Effector CD4-positive, alpha-beta T cell (primary cell): ENCODE results near the gene GARNL3.

Experiments used
- DNase-seq: peaks from one replicate; pipeline ENCODE4 v3.0.0-alpha.2; 2020

GARNL3 gene

DNA sequence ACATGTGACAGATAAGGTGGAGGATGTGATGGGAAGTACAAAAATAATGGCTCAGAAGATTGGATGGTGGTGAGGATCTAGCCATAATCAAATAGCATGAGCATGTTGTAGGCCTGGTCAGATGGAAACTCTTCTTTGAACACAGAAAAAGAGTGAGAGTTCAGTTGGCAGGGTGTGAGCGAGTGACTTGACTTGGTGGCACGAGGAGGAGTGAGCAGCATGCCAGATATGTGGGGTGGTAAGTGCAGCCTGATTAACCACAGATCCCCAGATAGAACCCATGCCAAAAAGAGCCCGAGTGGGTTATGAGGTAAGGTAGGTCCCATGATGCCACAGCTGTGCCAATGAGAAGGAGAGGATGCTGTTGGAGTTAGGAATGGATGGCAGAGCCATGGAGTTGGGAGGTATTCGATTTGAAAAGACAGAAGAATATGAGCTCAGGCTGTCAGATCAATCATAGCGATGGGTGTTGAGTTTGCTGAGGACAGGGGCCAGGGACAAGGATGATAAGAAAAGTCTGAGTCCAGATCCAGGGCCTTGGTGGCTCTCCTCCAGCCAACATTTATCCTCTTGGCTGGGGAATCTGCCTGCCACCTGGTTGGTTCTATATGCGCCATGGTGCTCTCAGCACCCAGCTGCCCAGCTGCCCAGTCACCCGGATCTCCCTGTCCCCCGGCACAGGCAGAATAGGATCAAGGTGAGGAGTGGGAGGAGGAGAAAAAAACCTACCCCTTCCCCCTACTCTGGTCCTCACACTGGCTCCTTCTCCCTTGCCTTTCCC is 16.5 kb downstream of the GARNL3 start:
- no peak for DNase-seq

GRCh38 chr9:127281891-127282290 is 17.3 kb downstream of the GARNL3 start:
- DNase-seq = no peak

DNA sequence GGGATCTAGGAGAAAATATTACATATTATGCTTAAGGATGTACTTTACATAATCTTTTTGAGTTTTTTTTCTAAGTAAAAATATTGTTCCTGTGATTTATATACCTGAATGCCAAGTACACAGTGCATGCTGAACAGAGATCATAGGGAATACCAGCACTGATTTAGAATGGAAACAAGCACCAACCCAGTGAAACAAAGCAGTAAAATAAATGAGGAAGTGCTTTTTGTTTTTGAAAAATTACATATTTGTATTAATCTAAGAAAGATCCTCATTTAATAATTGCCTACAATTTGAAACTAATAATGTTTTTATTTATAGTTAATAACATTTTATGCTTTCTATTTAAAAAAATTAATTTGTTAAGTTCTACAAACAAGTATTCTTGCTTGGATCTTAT is 18.0 kb downstream of the GARNL3 start:
- DNase-seq = no peak

DNA sequence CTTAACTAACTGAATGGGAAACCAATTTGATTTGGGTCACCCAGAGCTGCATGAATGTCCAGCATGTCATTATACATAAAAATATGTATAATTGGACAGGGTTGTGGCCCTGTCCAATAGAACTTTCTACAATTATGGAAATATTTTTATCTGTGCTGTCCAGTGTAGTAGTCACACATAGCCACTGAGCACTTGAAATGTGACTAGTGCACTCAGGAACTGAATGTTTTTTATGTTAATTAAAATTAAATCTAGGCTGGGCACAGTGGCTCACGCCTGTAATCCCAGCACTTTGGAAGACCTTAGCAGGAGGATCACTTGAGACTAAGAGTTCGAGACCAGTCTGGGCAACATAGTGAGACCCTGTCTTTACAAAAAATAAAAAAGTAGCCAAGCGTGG is 18.6 kb downstream of the GARNL3 start:
- DNase-seq = no peak

DNA sequence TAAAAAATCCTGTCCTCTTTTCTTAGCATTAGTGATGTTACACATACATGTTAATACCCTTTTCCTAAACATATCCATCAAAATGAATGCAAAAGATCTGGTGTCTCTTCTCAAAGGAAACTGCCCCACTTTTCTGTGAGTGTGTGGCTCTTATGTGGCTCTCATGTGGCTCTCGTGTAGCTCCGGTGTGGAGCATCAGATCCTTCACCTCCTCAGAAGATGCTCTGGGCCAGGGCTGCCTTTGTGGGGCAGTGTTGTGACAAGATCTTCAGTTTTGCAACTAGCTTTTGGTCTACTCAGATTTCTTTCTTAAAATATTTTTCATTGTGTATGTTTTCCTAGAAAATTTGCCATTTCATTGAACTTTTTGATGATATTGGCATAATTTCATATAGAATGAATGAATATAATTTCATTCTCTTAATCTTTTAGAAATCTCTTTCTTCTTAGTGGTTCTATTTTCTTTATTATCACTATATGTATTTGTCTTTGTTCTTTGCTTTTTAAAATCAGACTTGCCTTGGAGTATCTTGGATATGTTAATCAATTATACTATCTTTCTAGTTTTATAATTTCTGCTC is 19.4 kb downstream of the GARNL3 start:
- no peak for DNase-seq

- no peak for DNase-seq
These were observed 21.4 kb downstream of the GARNL3 start for GRCh38 chr9:127285965-127286364.

DNA sequence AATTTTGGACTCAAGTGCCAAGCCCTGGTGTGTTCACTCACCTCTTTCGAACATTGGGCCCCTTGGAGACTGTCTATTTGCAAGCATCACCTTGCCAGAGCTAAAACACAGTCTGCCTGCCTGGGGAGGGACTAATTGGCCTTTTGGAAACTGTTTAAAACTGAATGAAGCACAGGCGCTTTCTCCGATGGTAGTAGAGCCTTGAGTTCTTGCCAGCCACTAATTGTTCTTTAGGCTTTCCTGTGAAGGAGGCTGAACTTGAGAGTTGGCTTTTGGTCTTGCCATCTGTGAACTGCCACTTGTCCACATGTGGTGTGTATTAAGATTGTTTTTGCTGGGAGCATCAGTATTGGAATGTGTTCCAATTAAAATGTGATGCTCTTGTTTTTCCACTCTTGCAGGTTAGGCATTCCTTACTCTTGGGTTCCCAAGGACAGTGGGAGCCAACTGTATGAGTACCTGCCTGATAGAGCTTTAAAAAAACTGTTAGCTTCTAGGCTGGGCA is 26.0 kb downstream of the GARNL3 start:
- no peak for DNase-seq

- no peak for DNase-seq
These were observed 26.7 kb downstream of the GARNL3 start for GRCh38 chr9:127291246-127291778.

- DNase-seq = no peak
These were observed 27.8 kb downstream of the GARNL3 start for GRCh38 chr9:127292415-127292814.

GRCh38 chr9:127293328-127293727 is 28.8 kb downstream of the GARNL3 start:
- DNase-seq = no peak

- DNase-seq = no peak
These were observed 29.2 kb downstream of the GARNL3 start for GRCh38 chr9:127293767-127294166.

- no peak for DNase-seq
These were observed 30.4 kb downstream of the GARNL3 start for GRCh38 chr9:127295005-127295404.

GRCh38 chr9:127300886-127301447 is 36.4 kb downstream of the GARNL3 start:
- no peak for DNase-seq

GRCh38 chr9:127303830-127304229 is 39.3 kb downstream of the GARNL3 start:
- DNase-seq = no peak

DNA sequence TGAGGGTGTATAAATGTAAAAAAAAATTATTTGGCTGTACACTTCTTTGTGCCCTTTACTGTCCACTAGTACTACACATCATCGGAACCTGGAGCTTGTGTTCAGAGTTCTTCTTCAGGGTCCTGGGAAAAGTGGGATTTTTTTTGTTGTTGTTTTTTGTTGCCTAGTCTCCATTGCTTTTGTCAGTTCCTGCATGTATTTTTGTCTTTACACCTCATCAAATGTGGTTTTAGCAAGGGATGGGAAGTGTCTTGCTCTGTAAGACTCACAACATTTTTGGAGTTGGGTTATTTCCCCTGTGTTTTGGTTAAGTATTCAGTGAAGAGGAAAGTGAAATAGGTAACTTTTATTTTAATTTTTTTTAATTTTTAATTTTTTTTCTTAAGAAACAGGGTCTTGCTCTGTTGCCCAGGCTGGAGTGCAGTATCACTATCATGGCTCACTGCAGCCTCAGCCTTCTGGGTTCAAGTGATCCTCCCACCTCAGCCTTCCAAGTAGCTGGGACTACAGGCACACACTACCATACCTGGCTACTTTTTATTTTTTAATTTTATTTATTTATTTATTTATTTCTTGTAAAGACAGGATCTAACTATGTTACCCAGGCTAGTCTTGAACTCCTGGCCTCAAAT is 40.7 kb downstream of the GARNL3 start:
- no peak for DNase-seq

GRCh38 chr9:127305838-127306226 is 41.3 kb downstream of the GARNL3 start:
- DNase-seq = no peak

GRCh38 chr9:127307802-127308201 is 43.2 kb downstream of the GARNL3 start:
- DNase-seq = no peak

- DNase-seq = no peak
These were observed 44.3 kb downstream of the GARNL3 start for GRCh38 chr9:127308652-127309434.

- no peak for DNase-seq
These were observed 45.1 kb downstream of the GARNL3 start for GRCh38 chr9:127309715-127310114.

DNA sequence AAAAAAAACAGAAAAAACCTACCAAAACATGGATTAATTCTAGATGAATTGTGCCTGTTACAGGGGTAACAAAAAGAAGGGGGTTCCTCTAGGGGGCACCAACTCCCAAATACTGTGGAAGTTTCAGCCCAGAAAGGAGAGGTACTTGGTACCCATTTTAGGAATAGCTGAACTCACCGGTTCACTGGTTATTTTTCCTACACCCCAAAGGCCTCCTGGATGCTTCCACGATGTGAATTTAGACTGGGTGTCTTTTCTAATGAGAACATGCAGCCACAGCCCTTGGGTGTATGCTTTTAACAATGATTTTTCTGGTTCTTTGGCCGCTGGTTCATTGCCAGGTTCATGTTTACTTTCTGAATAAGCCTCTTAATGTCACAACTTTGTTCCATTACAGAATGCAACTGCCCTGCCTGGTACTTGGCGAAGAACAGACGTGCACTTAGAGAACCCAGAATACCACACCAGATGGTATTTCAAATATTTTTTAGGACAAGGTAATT is 46.7 kb downstream of the GARNL3 start:
- DNase-seq = no peak

- DNase-seq = no peak
These were observed 48.5 kb downstream of the GARNL3 start for GRCh38 chr9:127313042-127313560.

- no peak for DNase-seq
These were observed 50.3 kb downstream of the GARNL3 start for GRCh38 chr9:127314911-127315310.
